HEK293 (cell line): ENCODE data around the gene UBE2M.

ENCODE experiments used
- GLI2 ChIP-seq: fragments of 450-650 bp; formaldehyde crosslinking; IDR thresholded peaks from 2 replicates; pipeline ENCODE4; 2017; ENCODE audit warnings: missing biosample characterization, missing genetic modification characterization, low read depth, borderline replicate concordance
- GLIS1 ChIP-seq: fragments of 450-650 bp; formaldehyde crosslinking; IDR thresholded peaks from 2 replicates; pipeline ENCODE4 v1.5.1; 2016; ENCODE audit warnings: missing biosample characterization, missing genetic modification characterization
- HOXC10 ChIP-seq: sonication (generic); formaldehyde crosslinking; IDR thresholded peaks from 2 replicates; pipeline ENCODE4 v1.8.1; 2023; ENCODE audit warnings: mild to moderate bottlenecking, missing genetic modification reagents
- IKZF3 ChIP-seq: fragments of 450-650 bp; IDR thresholded peaks from 2 replicates; pipeline ENCODE4 v1.5.0; 2018; ENCODE audit warnings: missing biosample characterization, mild to moderate bottlenecking, missing genetic modification characterization, moderate library complexity
- REST ChIP-seq: fragments of 450-650 bp; formaldehyde crosslinking; IDR thresholded peaks from 2 replicates; pipeline ENCODE4 v1.5.1; 2016; ENCODE audit warnings: missing biosample characterization, missing genetic modification characterization
- SP3 ChIP-seq: fragments of 450-650 bp; formaldehyde crosslinking; IDR thresholded peaks from 2 replicates; pipeline ENCODE4 v1.5.1; 2016; ENCODE audit warnings: missing biosample characterization, missing genetic modification characterization
- ZBTB21 ChIP-seq: fragments of 450-650 bp; formaldehyde crosslinking; IDR thresholded peaks from 2 replicates; pipeline ENCODE4 v1.5.1; 2017; ENCODE audit warnings: missing biosample characterization, missing genetic modification characterization
- ZEB2 ChIP-seq: fragments of 450-650 bp; formaldehyde crosslinking; IDR thresholded peaks from 2 replicates; pipeline ENCODE4 v1.5.1; 2016; ENCODE audit warnings: missing biosample characterization, missing genetic modification characterization
- ZFHX2 ChIP-seq: fragments of 450-650 bp; formaldehyde crosslinking; conservative IDR thresholded peaks from 2 replicates; pipeline ENCODE4 v1.5.1; 2016; ENCODE audit warnings: missing biosample characterization, missing genetic modification characterization
- ZFP41 ChIP-seq: fragments of 450-650 bp; formaldehyde crosslinking; IDR thresholded peaks from 2 replicates; pipeline ENCODE4 v1.5.1; 2016; ENCODE audit warnings: missing biosample characterization, missing genetic modification characterization, borderline replicate concordance
- ZNF114 ChIP-seq: fragments of 450-650 bp; formaldehyde crosslinking; IDR thresholded peaks from 2 replicates; pipeline ENCODE4 v1.5.0; 2017; ENCODE audit warnings: missing biosample characterization, missing genetic modification characterization
- ZNF132 ChIP-seq: fragments of 450-650 bp; formaldehyde crosslinking; IDR thresholded peaks from 2 replicates; pipeline ENCODE4 v1.5.1; 2017; ENCODE audit warnings: missing biosample characterization, missing genetic modification characterization, borderline replicate concordance
- ZNF155 ChIP-seq: fragments of 450-650 bp; formaldehyde crosslinking; IDR thresholded peaks from 2 replicates; pipeline ENCODE4 v1.5.1; 2016; ENCODE audit warnings: missing biosample characterization, missing genetic modification characterization
- ZNF169 ChIP-seq: fragments of 450-650 bp; formaldehyde crosslinking; IDR thresholded peaks from 2 replicates; pipeline ENCODE4 v1.5.1; 2016; ENCODE audit warnings: missing biosample characterization, missing genetic modification characterization
- ZNF174 ChIP-seq: fragments of 450-650 bp; formaldehyde crosslinking; IDR thresholded peaks from 2 replicates; pipeline ENCODE4 v1.5.0; 2017; ENCODE audit warnings: missing biosample characterization, mild to moderate bottlenecking, missing genetic modification characterization
- ZNF19 ChIP-seq: fragments of 450-650 bp; formaldehyde crosslinking; IDR thresholded peaks from 2 replicates; pipeline ENCODE4; 2016; ENCODE audit warnings: missing biosample characterization, missing genetic modification characterization, low read depth
- ZNF23 ChIP-seq: fragments of 450-650 bp; formaldehyde crosslinking; IDR thresholded peaks from 2 replicates; pipeline ENCODE4 v1.5.1; 2016; ENCODE audit warnings: missing biosample characterization, missing genetic modification characterization, borderline replicate concordance
- ZNF280D ChIP-seq: fragments of 450-650 bp; formaldehyde crosslinking; IDR thresholded peaks from 2 replicates; pipeline ENCODE4 v1.5.1; 2016; ENCODE audit warnings: missing biosample characterization, missing genetic modification characterization
- ZNF354C ChIP-seq: fragments of 450-650 bp; formaldehyde crosslinking; IDR thresholded peaks from 2 replicates; pipeline ENCODE4 v1.5.1; 2016; ENCODE audit warnings: missing biosample characterization, missing genetic modification characterization, low read depth, borderline replicate concordance
- ZNF473 ChIP-seq: fragments of 450-650 bp; formaldehyde crosslinking; IDR thresholded peaks from 2 replicates; pipeline ENCODE4 v1.5.1; 2017; ENCODE audit warnings: missing biosample characterization, missing genetic modification characterization
- ZNF521 ChIP-seq: fragments of 450-650 bp; formaldehyde crosslinking; IDR thresholded peaks from 2 replicates; pipeline ENCODE4 v1.5.1; 2017; ENCODE audit warnings: missing biosample characterization, mild to moderate bottlenecking, missing genetic modification characterization
- ZNF529 ChIP-seq: fragments of 450-650 bp; formaldehyde crosslinking; IDR thresholded peaks from 2 replicates; pipeline ENCODE4 v1.5.1; 2017; ENCODE audit warnings: missing genetic modification characterization, missing biosample characterization; ENCODE audit not compliant: insufficient replicate concordance
- ZNF580 ChIP-seq: fragments of 450-650 bp; formaldehyde crosslinking; IDR thresholded peaks from 2 replicates; pipeline ENCODE4 v1.5.1; 2016; ENCODE audit warnings: missing biosample characterization, missing genetic modification characterization
- ZNF600 ChIP-seq: fragments of 450-650 bp; formaldehyde crosslinking; IDR thresholded peaks from 2 replicates; pipeline ENCODE4 v1.5.1; 2016; ENCODE audit warnings: missing biosample characterization, missing genetic modification characterization
- ZNF629 ChIP-seq: fragments of 450-650 bp; formaldehyde crosslinking; IDR thresholded peaks from 2 replicates; pipeline ENCODE4 v1.5.1; 2017; ENCODE audit warnings: missing biosample characterization, missing genetic modification characterization
- ZNF664 ChIP-seq: fragments of 450-650 bp; formaldehyde crosslinking; IDR thresholded peaks from 2 replicates; pipeline ENCODE4 v1.5.1; 2016; ENCODE audit warnings: missing biosample characterization, missing genetic modification characterization
- ZXDB ChIP-seq: fragments of 450-650 bp; formaldehyde crosslinking; IDR thresholded peaks from 2 replicates; pipeline ENCODE4 v1.5.1; 2016; ENCODE audit warnings: missing biosample characterization, missing genetic modification characterization
- TF ChIP-seq, protein P1 (sequence below): fragments of 450-650 bp; formaldehyde crosslinking; IDR thresholded peaks from 2 replicates; pipeline ENCODE4 v1.5.1; 2016; ENCODE audit warnings: missing biosample characterization, missing genetic modification characterization
- TF ChIP-seq, protein P2 (sequence below): fragments of 450-650 bp; formaldehyde crosslinking; IDR thresholded peaks from 2 replicates; pipeline ENCODE4 v1.5.1; 2016; ENCODE audit warnings: missing biosample characterization, missing genetic modification characterization

Gene UBE2M

GRCh38 chr19:58558623-58559274, 338 bp upstream of the UBE2M start (continued):
- TF ChIP-seq SP3 (tag by site-specific recombination) (peak; percentile 46), ZNF19 (tag by site-specific recombination) (no peak), ZNF169 (no peak), ZFP41 (tag by site-specific recombination) (no peak), ZNF529 (tag by site-specific recombination) (no peak), ZNF354C (tag by site-specific recombination) (no peak), ZNF521 (tag by site-specific recombination) (no peak), ZNF280D (tag by site-specific recombination) (no peak), REST (tag by site-specific recombination) (no peak), ZNF473 (tag by site-specific recombination) (no peak), HOXC10 (CRISPR knock-in tag) (0 out of 2 replicates have a peak, but pooled peaks have one; percentile 68), ZNF174 (no peak), ZNF629 (peak; percentile 90), ZXDB (tag by site-specific recombination) (peak; percentile 59), ZNF23 (tag by site-specific recombination) (no peak), ZFHX2 (no peak), ZNF664 (tag by site-specific recombination) (no peak), ZBTB21 (tag by site-specific recombination) (peak; percentile 72; the same call in 1 of the 2 replicates), ZEB2 (tag by site-specific recombination) (peak; percentile 43), ZNF132 (no peak), GLI2 (no peak), ZNF580 (no peak), ZNF600 (tag by site-specific recombination) (peak; percentile 25), ZNF114 (tag by site-specific recombination) (no peak), IKZF3 (tag by site-specific recombination) (no peak), ZNF155 (tag by site-specific recombination) (no peak), GLIS1 (0 out of 2 replicates have a peak, but pooled peaks have one; percentile 20)
- TF ChIP-seq, protein P1, sequence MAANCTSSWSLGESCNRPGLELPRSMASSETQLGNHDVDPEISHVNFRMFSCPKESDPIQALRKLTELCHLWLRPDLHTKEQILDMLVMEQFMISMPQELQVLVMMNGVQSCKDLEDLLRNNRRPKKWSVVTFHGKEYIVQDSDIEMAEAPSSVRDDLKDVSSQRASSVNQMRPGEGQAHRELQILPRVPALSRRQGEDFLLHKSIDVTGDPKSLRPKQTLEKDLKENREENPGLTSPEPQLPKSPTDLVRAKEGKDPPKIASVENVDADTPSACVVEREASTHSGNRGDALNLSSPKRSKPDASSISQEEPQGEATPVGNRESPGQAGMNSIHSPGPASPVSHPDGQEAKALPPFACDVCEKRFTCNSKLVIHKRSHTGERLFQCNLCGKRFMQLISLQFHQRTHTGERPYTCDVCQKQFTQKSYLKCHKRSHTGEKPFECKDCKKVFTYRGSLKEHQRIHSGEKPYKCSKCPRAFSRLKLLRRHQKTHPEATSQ (tag by site-specific recombination), result no peak
- TF ChIP-seq, protein P2, sequence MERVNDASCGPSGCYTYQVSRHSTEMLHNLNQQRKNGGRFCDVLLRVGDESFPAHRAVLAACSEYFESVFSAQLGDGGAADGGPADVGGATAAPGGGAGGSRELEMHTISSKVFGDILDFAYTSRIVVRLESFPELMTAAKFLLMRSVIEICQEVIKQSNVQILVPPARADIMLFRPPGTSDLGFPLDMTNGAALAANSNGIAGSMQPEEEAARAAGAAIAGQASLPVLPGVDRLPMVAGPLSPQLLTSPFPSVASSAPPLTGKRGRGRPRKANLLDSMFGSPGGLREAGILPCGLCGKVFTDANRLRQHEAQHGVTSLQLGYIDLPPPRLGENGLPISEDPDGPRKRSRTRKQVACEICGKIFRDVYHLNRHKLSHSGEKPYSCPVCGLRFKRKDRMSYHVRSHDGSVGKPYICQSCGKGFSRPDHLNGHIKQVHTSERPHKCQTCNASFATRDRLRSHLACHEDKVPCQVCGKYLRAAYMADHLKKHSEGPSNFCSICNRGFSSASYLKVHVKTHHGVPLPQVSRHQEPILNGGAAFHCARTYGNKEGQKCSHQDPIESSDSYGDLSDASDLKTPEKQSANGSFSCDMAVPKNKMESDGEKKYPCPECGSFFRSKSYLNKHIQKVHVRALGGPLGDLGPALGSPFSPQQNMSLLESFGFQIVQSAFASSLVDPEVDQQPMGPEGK (tag by site-specific recombination), result peak; percentile 14
